CD4-positive, alpha-beta T cell (primary cell): Measurements from ENCODE around the gene IPO11. TPM values are rescaled to one million over a fixed set of nuclear protein-coding genes. Genes with fewer than 3 reads are reported as not detected.
"Not testable (repeated sequence)": the region's sequence is repeated elsewhere in the genome, so short reads cannot be mapped to it uniquely, and the experiment has no call there.

ENCODE experiments used
- ATAC-seq: fragments of 200-7000 bp; cut with Tn5 transposase; one replicate; pipeline ENCODE4 v1.10.0; 2022; ENCODE audit warnings: mild to moderate bottlenecking; ENCODE audit not compliant: poor library complexity
- CTCF ChIA-PET: fragments of 350-600 bp; sonication (Branson Sonifier 250); formaldehyde crosslinking; loops from one replicate; lab custom pipeline; 2021; ENCODE audit warnings: antibody characterized with exemption, inconsistent platforms; lab: Charles Lee
- POLR2A ChIA-PET: fragments of 350-600 bp; sonication (Branson Sonifier 250); formaldehyde crosslinking; loops from one replicate; lab custom pipeline; 2021; ENCODE audit warnings: antibody characterized with exemption, inconsistent platforms; lab: Charles Lee
- DNase-seq, 14 experiments: peaks; one replicate each; pipeline ENCODE4 v3.0.0-alpha.2; 2013 to 2020; ENCODE audit warnings: mixed read lengths in 2 of 14
- H3K27ac ChIP-seq, 2 donors: one replicate each; pipeline versions ENCODE4 v1.5.1 to v1.7.0; 2013; ENCODE audit warnings: low read length in 2 of 2, low read depth in 1 of 2, mild to moderate bottlenecking in 1 of 2
- H3K27me3 ChIP-seq, 2 experiments: 1 replicate in 1 of 2; 2 replicates in 1 of 2; pipeline versions ENCODE4 v1.6.1 to v1.7.0; 2013; ENCODE audit warnings: low read length in 2 of 2, control low read depth in 1 of 2, mild to moderate bottlenecking in 1 of 2, moderate library complexity in 1 of 2; ENCODE audit not compliant: insufficient read depth in 2 of 2, control insufficient read depth in 1 of 2
- H3K36me3 ChIP-seq: one replicate; pipeline ENCODE4 v1.6.1; 2013; ENCODE audit warnings: low read length, control low read depth; ENCODE audit not compliant: insufficient read depth
- H3K4me1 ChIP-seq: one replicate; pipeline ENCODE4 v1.6.1; 2013; ENCODE audit warnings: low read length, control low read depth; ENCODE audit not compliant: insufficient read depth
- H3K4me3 ChIP-seq: one replicate; pipeline ENCODE4 v1.5.1; 2013; ENCODE audit warnings: mild to moderate bottlenecking, low read length, moderate library complexity
- H3K9me3 ChIP-seq, 2 experiments: 1 replicate in 1 of 2; 2 replicates in 1 of 2; pipeline versions ENCODE4 v1.6.1 to v1.7.0; 2013; ENCODE audit warnings: low read length in 2 of 2, mild to moderate bottlenecking in 2 of 2, control low read depth in 1 of 2, moderate library complexity in 1 of 2; ENCODE audit not compliant: control insufficient read depth in 1 of 2, insufficient read depth in 1 of 2
- H3K27ac Mint-ChIP-seq: one replicate; pipeline ENCODE4 v1.8.0; 2020; ENCODE audit warnings: mixed read lengths
- H3K27me3 Mint-ChIP-seq: one replicate; pipeline ENCODE4 v1.8.0; 2021; ENCODE audit warnings: mixed read lengths
- H3K36me3 Mint-ChIP-seq: one replicate; pipeline ENCODE4 v1.8.0; 2021; ENCODE audit warnings: low read depth, mixed read lengths
- H3K4me1 Mint-ChIP-seq: one replicate; pipeline ENCODE4 v1.8.0; 2021; ENCODE audit warnings: low read depth, mixed read lengths
- H3K4me3 Mint-ChIP-seq: one replicate; pipeline ENCODE4 v1.8.0; 2020; ENCODE audit warnings: mild to moderate bottlenecking, mixed read lengths
- H3K9me3 Mint-ChIP-seq: one replicate; pipeline ENCODE4 v1.8.0; 2020; ENCODE audit warnings: mixed read lengths
- intact Hi-C, 2 experiments: fragments of 100-400 bp; cut with DNase I in 1 of 2; cut with micrococcal nuclease in 1 of 2; formaldehyde crosslinking; loops; one replicate each; pipeline versions ENCODE4 v1.15.1 to v1.9.0; 2023 to 2025; cut with DNase I, micrococcal nuclease
- total RNA-seq, 174 experiments: library from RNA in 2 of 174; stranded (reverse) in 2 of 174; gene quantifications; one replicate each; pipeline ENCODE4 v1.2.3 and lab custom pipeline; 2021 to 2026
- TF ChIP-seq, protein P1 (sequence below): fragments of 200-600 bp; IDR thresholded peaks from one replicate; pipeline ENCODE4 v1.8.0; 2022; ENCODE audit warnings: antibody characterized with exemption, mild to moderate bottlenecking

IPO11 gene
- total RNA-seq, 2 experiments from 2014 or later, result 15.1 to 16.1 TPM

- Histone ChIP-seq H3K4me3 (no peak overlapping the region), H3K4me1 (no peaks in the 10 kb centered on the region), H3K27ac (no peak overlapping the region), H3K9me3 (no peaks in the 10 kb centered on the region), H3K36me3 (peaks cover 21% of the 10 kb centered on the region), H3K27me3 (no peaks in the 10 kb centered on the region)
- H3K27ac Mint-ChIP-seq, result no peak overlapping the region
- POLR2A ChIA-PET, result no interaction called here
- DNase-seq (no peak), ATAC-seq (no peak)
- TF ChIP-seq, protein P1, sequence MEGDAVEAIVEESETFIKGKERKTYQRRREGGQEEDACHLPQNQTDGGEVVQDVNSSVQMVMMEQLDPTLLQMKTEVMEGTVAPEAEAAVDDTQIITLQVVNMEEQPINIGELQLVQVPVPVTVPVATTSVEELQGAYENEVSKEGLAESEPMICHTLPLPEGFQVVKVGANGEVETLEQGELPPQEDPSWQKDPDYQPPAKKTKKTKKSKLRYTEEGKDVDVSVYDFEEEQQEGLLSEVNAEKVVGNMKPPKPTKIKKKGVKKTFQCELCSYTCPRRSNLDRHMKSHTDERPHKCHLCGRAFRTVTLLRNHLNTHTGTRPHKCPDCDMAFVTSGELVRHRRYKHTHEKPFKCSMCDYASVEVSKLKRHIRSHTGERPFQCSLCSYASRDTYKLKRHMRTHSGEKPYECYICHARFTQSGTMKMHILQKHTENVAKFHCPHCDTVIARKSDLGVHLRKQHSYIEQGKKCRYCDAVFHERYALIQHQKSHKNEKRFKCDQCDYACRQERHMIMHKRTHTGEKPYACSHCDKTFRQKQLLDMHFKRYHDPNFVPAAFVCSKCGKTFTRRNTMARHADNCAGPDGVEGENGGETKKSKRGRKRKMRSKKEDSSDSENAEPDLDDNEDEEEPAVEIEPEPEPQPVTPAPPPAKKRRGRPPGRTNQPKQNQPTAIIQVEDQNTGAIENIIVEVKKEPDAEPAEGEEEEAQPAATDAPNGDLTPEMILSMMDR, result no peak
- no peaks in the 10 kb centered on the region for H3K9me3 Mint-ChIP-seq
- H3K4me3 Mint-ChIP-seq, result no peak overlapping the region
- H3K36me3 Mint-ChIP-seq, result peaks cover 77% of the 10 kb centered on the region
- CTCF ChIA-PET, result no interaction called here
- H3K27me3 Mint-ChIP-seq, result no peaks in the 10 kb centered on the region
- intact Hi-C loops, result no loop called here
- H3K4me1 Mint-ChIP-seq, result no peaks in the 10 kb centered on the region
These were observed 94.3 kb downstream of the IPO11 start for GRCh38 chr5:62506659-62507460.

DNA sequence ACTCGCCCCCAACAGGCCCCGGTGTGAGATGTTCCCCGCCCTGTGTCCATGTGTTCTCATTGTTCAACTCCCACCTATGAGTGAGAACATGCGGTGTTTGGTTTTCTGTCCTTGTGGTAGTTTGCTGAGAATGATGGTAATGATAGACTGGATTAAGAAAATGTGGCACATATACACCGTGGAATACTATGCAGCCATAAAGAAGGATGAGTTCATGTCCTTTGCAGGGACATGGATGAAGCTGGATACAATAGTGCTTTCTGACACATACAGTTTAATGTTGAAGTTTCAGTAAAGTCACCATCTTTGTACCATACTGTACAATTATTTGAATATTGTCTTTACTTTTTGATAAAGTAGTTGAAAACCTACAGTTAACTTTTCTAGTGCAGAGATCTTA is 96.2 kb downstream of the IPO11 start:
- H3K27ac Mint-ChIP-seq, H3K4me1 ChIP-seq, ATAC-seq, DNase-seq, CTCF ChIA-PET, H3K4me3 ChIP-seq, POLR2A ChIA-PET, H3K27ac ChIP-seq, H3K4me1 Mint-ChIP-seq, H3K9me3 Mint-ChIP-seq, H3K27me3 Mint-ChIP-seq, H3K4me3 Mint-ChIP-seq, H3K27me3 ChIP-seq, H3K9me3 ChIP-seq, intact Hi-C loops: not testable (repeated sequence)
- peaks cover 18% of the 10 kb centered on the region for H3K36me3 ChIP-seq
- H3K36me3 Mint-ChIP-seq, result peaks cover 60% of the 10 kb centered on the region

- Mint-ChIP-seq H3K36me3 (peaks cover 57% of the 10 kb centered on the region), H3K27ac (no peak overlapping the region), H3K27me3 (no peaks in the 10 kb centered on the region), H3K9me3 (no peaks in the 10 kb centered on the region), H3K4me1 (no peaks in the 10 kb centered on the region), H3K4me3 (no peak overlapping the region)
- ATAC-seq (no peak), DNase-seq (no peak)
- TF ChIP-seq, protein P1, result no peak
- no peaks in the 10 kb centered on the region for H3K9me3 ChIP-seq
- peaks cover 18% of the 10 kb centered on the region for H3K36me3 ChIP-seq
- no peak overlapping the region for H3K4me3 ChIP-seq
- H3K27me3 ChIP-seq, result no peaks in the 10 kb centered on the region
- ChIA-PET POLR2A (no interaction called here), CTCF (no interaction called here)
- no peak overlapping the region for H3K27ac ChIP-seq
- intact Hi-C loops, result no loop called here
- H3K4me1 ChIP-seq, result no peaks in the 10 kb centered on the region
These were observed 97.2 kb downstream of the IPO11 start for GRCh38 chr5:62509806-62510205.

GRCh38 chr5:62513085-62513484 is 100.5 kb downstream of the IPO11 start:
- H3K9me3 ChIP-seq, H3K27ac ChIP-seq, ATAC-seq, H3K9me3 Mint-ChIP-seq, H3K4me1 Mint-ChIP-seq, DNase-seq, H3K4me3 ChIP-seq, intact Hi-C loops, POLR2A ChIA-PET, H3K4me1 ChIP-seq, H3K4me3 Mint-ChIP-seq, CTCF ChIA-PET, H3K27me3 ChIP-seq, H3K27ac Mint-ChIP-seq, H3K27me3 Mint-ChIP-seq: not testable (repeated sequence)
- H3K36me3 ChIP-seq, result peaks cover 17% of the 10 kb centered on the region
- peaks cover 51% of the 10 kb centered on the region for H3K36me3 Mint-ChIP-seq
